GM23248 (cell line): Measurements from ENCODE around the gene PLA2G2A. TPM values are rescaled to one million over a fixed set of nuclear protein-coding genes. Genes with fewer than 3 reads are reported as not detected.
"Not testable (repeated sequence)": the region's sequence is repeated elsewhere in the genome, so short reads cannot be mapped to it uniquely, and the experiment has no call there.

ENCODE experiments used
- DNase-seq: peaks from one replicate; pipeline ENCODE4 v3.0.0-alpha.2; 2015
- H2AFZ ChIP-seq: fragments of 200-600 bp; sonication (generic); 2 replicates; pipeline ENCODE4 v1.6.1; 2016; ENCODE audit warnings: antibody characterized with exemption
- H3F3A ChIP-seq: fragments of 200-600 bp; sonication (generic); 2 replicates; pipeline ENCODE4 v1.6.1; 2016; ENCODE audit warnings: mild to moderate bottlenecking, antibody characterized with exemption, mixed run types; ENCODE audit not compliant: insufficient read depth
- H3K27ac ChIP-seq: fragments of 200-600 bp; sonication (generic); 2 replicates; pipeline ENCODE4 v1.5.1; 2016; ENCODE audit warnings: mild to moderate bottlenecking
- H3K27me3 ChIP-seq: fragments of 200-600 bp; sonication (generic); replicated peaks from 2 replicates; pipeline ENCODE4 v1.6.1; 2016; ENCODE audit warnings: mild to moderate bottlenecking; ENCODE audit not compliant: insufficient read depth
- H3K36me3 ChIP-seq: fragments of 200-600 bp; sonication (generic); 2 replicates; pipeline ENCODE4 v1.6.1; 2016; ENCODE audit warnings: low read depth, mild to moderate bottlenecking
- H3K4me1 ChIP-seq: fragments of 200-600 bp; sonication (generic); 2 replicates; pipeline ENCODE4 v1.6.1; 2016; ENCODE audit warnings: mild to moderate bottlenecking; ENCODE audit not compliant: insufficient read depth
- H3K4me2 ChIP-seq: fragments of 200-600 bp; sonication (generic); one replicate; pipeline ENCODE4 v1.6.1; 2016; ENCODE audit warnings: mild to moderate bottlenecking; ENCODE audit not compliant: unreplicated experiment
- H3K4me3 ChIP-seq: fragments of 200-600 bp; sonication (generic); 2 replicates; pipeline ENCODE4 v1.5.1; 2016; ENCODE audit warnings: mild to moderate bottlenecking
- H3K79me2 ChIP-seq: fragments of 200-600 bp; sonication (generic); 2 replicates; pipeline ENCODE4 v1.6.1; 2016; ENCODE audit warnings: mild to moderate bottlenecking; ENCODE audit not compliant: insufficient read depth
- H3K9ac ChIP-seq: fragments of 200-600 bp; sonication (generic); 2 replicates; pipeline ENCODE4 v1.6.1; 2016; ENCODE audit warnings: mild to moderate bottlenecking
- H3K9me2 ChIP-seq: fragments of 200-600 bp; sonication (generic); 2 replicates; pipeline ENCODE4 v1.6.1; 2016; ENCODE audit warnings: mixed run types, mild to moderate bottlenecking, moderate library complexity; ENCODE audit not compliant: insufficient read depth
- H3K9me3 ChIP-seq: fragments of 200-600 bp; sonication (generic); one replicate; pipeline ENCODE4 v1.6.1; 2017; ENCODE audit warnings: low read depth
- H4K20me1 ChIP-seq: fragments of 200-600 bp; sonication (generic); 2 replicates; pipeline ENCODE4 v1.6.0; 2016; ENCODE audit not compliant: insufficient read depth
- EZH2 ChIP-seq: fragments of 200-600 bp; sonication (generic); IDR thresholded peaks from 2 replicates; pipeline ENCODE4 v1.6.1; 2018; ENCODE audit warnings: antibody characterized with exemption, mild to moderate bottlenecking; ENCODE audit not compliant: insufficient read depth, poor library complexity, severe bottlenecking
- EZH2phosphoT487 ChIP-seq: fragments of 200-600 bp; sonication (generic); IDR thresholded peaks from 2 replicates; pipeline ENCODE4 v1.6.1; 2018; ENCODE audit warnings: antibody characterized with exemption, moderate library complexity, mild to moderate bottlenecking, low read depth; ENCODE audit not compliant: insufficient read depth
- WGBS, 2 experiments: methylation state at CpG; one replicate each; pipeline ENCODE4 v1.1.6; 2015 to 2017; ENCODE audit warnings: low lambda C conversion rate in 2 of 2, low coverage in 1 of 2; ENCODE audit errors: missing lambda C conversion rate in 2 of 2; 5-methylcytosine and 5-hydroxymethylcytosine counted together
- in situ Hi-C: fragments of 300-500 bp; cut with MboI; formaldehyde crosslinking; loops from 2 replicates; pipeline ENCODE4 v1.15.0; 2020
- polyA plus RNA-seq: library from polyadenylated mRNA; unstranded; fragments of >200 nt; fragmentation: Nextera tagmentation; extraction: Ambion mirVana; gene quantifications from 2 replicates; pipeline ENCODE4 v1.2.1, GENCODE V29; 2016
- total RNA-seq: library from RNA; depleted of rRNA; stranded (reverse); fragments of >200 nt; shearing (Covaris generic); gene quantifications from 2 replicates; pipeline ENCODE4 v1.2.3, GENCODE V29; 2014

PLA2G2A gene
- total and polyA plus RNA-seq, 2 experiments from 2014 or later, result 0.35 TPM; not detected in 1

DNA sequence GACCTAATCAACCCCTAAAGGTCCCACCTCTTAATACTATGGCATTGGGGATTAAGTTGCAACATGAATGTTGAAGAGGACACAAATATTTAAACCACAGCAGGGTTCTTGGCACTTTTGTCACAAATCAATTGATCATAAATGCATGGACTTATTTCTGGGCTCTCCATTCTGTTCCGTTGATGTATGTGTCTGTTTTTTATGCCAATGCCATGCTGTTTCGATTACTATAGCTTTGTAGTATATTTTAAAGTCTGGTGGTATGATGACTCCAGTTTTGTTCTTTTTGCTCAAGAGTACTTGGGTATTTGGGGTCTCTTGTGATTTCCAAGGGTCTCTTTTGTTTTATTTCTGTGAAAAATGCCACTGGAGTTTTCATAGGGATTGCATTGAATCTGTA is 34.7 kb upstream of the PLA2G2A start:
- Histone ChIP-seq H3K36me3 (no peaks in the 10 kb centered on the region), H4K20me1 (no peaks in the 10 kb centered on the region), H3K4me3 (no peak overlapping the region), H2AFZ (no peak overlapping the region), H3K79me2 (no peaks in the 10 kb centered on the region), H3K27ac (no peak overlapping the region), H3K27me3 (peaks cover 13% of the 10 kb centered on the region; the same call in 1 of the 2 replicates), H3K9me2 (no peaks in the 10 kb centered on the region), H3K9me3 (no peaks in the 10 kb centered on the region), H3K4me1 (no peaks in the 10 kb centered on the region), H3K9ac (no peak overlapping the region), H3F3A (no peaks in the 10 kb centered on the region), H3K4me2 (no peak overlapping the region)
- no peak for TF ChIP-seq EZH2phosphoT487
- TF ChIP-seq EZH2, result no peak
- in situ Hi-C loops, result no loop called here
- 18 to 19% methylated on average over 2 of the region's 2 CpGs for WGBS, 2 experiments
- DNase-seq, result no peak

DNA sequence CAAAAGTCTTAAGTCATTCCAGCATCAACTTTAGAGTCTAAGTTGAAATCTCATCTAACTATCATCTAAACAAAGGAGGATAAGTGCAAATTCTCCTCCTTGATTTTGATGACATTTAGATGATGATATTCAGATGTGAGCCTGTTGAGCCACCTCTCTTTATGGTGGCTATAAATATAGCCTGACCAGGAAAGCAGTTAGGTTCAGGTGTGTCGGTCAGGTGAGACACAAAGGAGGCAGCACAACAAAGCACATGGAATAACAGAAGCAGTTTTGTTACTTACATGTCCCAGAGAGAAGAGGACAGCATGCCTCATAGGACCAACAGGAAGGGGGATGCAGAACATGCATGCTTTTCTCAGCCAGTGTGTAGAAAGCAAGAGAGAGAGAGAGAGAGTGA is 30.6 kb upstream of the PLA2G2A start:
- H3K79me2 ChIP-seq, result no peaks in the 10 kb centered on the region
- H3K9me3 ChIP-seq, result no peaks in the 10 kb centered on the region
- no peaks in the 10 kb centered on the region for H3K9me2 ChIP-seq
- H3K36me3 ChIP-seq, result no peaks in the 10 kb centered on the region
- no peak overlapping the region for H3K9ac ChIP-seq
- no peak overlapping the region for H3K27ac ChIP-seq
- no peak overlapping the region for H2AFZ ChIP-seq
- TF ChIP-seq EZH2 (no peak), EZH2phosphoT487 (no peak)
- H3K4me1 ChIP-seq, result no peaks in the 10 kb centered on the region
- 35 to 36% methylated on average over 1 of the region's 1 CpG for WGBS, 2 experiments
- H3K27me3 ChIP-seq, result peaks cover 37% of the 10 kb centered on the region
- no peaks in the 10 kb centered on the region for H4K20me1 ChIP-seq
- H3F3A ChIP-seq, result no peaks in the 10 kb centered on the region
- in situ Hi-C loops, result no loop called here
- H3K4me3 ChIP-seq, result no peak overlapping the region
- no peak overlapping the region for H3K4me2 ChIP-seq
- DNase-seq, result no peak

DNA sequence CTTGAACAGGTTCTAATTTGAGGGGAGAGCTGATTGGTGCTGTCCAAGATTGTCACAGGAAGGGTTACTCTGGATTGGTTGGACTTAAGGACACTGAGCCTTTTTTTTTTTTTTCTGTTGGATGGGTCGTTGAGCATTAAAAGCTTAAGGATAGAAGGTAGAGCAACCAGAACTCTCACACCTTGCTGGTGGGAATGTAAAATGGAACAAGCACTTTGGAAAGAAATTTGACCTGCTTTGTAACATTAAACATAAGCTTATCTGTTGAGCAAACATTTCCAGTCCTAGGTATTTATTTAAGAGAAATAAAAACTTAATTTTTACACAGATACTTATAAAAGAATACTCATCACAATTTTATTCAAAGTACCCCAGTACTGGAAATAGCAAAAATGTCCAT is 29.8 kb upstream of the PLA2G2A start:
- no peaks in the 10 kb centered on the region for H3K79me2 ChIP-seq
- no peaks in the 10 kb centered on the region for H3K9me2 ChIP-seq
- H3K4me2 ChIP-seq, result no peak overlapping the region
- WGBS, 2 experiments, result 58 to 69% methylated on average over 1 of the region's 1 CpG
- H3K9me3 ChIP-seq, result no peaks in the 10 kb centered on the region
- H3K4me3 ChIP-seq, result no peak overlapping the region
- H3F3A ChIP-seq, result no peaks in the 10 kb centered on the region
- no peak overlapping the region for H2AFZ ChIP-seq
- in situ Hi-C loops, result no loop called here
- no peaks in the 10 kb centered on the region for H3K36me3 ChIP-seq
- H3K9ac ChIP-seq, result no peak overlapping the region
- DNase-seq, result no peak
- H3K27ac ChIP-seq, result no peak overlapping the region
- TF ChIP-seq EZH2phosphoT487, result no peak
- no peak for TF ChIP-seq EZH2
- no peaks in the 10 kb centered on the region for H3K4me1 ChIP-seq
- H3K27me3 ChIP-seq, result peaks cover 45% of the 10 kb centered on the region
- H4K20me1 ChIP-seq, result no peaks in the 10 kb centered on the region

GRCh38 chr1:20008391-20008841 is 29.0 kb upstream of the PLA2G2A start:
- in situ Hi-C loops, result no loop called here

DNA sequence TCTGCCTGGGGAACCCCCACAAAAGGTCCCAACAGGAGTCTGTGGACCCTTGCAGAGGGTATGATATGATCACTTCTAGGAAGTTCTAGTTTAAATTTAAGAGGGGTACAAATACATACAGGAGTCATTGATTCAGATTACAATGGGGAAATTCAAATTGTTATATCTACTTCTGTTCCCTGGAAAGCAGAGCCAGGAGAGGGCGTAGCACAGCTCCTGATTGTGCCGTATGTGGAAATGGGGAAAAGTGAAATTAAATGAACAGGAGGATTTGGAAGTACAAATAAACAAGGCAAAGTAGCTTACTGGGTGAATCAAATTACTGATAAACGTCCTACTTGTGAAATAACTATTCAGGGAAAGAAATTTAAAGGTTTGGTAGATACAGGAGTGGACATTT is 19.4 kb upstream of the PLA2G2A start:
- H3K27ac ChIP-seq, H3K36me3 ChIP-seq, H3F3A ChIP-seq, H3K9me2 ChIP-seq, H2AFZ ChIP-seq, in situ Hi-C loops, H3K9ac ChIP-seq, H3K79me2 ChIP-seq, H3K4me2 ChIP-seq, H3K9me3 ChIP-seq, H3K4me1 ChIP-seq, H4K20me1 ChIP-seq, H3K4me3 ChIP-seq: not testable (repeated sequence)
- peak; percentile 17 for DNase-seq
- 38 to 40% methylated on average over 3 of the region's 3 CpGs for WGBS, 2 experiments
- H3K27me3 ChIP-seq, result peaks cover 44% of the 10 kb centered on the region

More at GRCh38 chr1:20008391-20008841, 29.0 kb upstream of the PLA2G2A start:
- Histone ChIP-seq H3K9me2 (no peaks in the 10 kb centered on the region), H3K9me3 (no peaks in the 10 kb centered on the region), H3K9ac (no peak overlapping the region), H3K79me2 (no peaks in the 10 kb centered on the region), H3K27me3 (peaks cover 44% of the 10 kb centered on the region), H2AFZ (no peak overlapping the region), H3K27ac (no peak overlapping the region), H3K4me1 (no peaks in the 10 kb centered on the region), H3F3A (no peaks in the 10 kb centered on the region), H4K20me1 (no peaks in the 10 kb centered on the region), H3K4me2 (no peak overlapping the region), H3K4me3 (no peak overlapping the region), H3K36me3 (no peaks in the 10 kb centered on the region)
- 5 to 8% methylated on average over 2 of the region's 2 CpGs for WGBS, 2 experiments
- no peak for TF ChIP-seq EZH2phosphoT487
- TF ChIP-seq EZH2, result no peak
- peak; percentile 59 for DNase-seq
